SK-N-SH (cell line): ENCODE data around the gene SPINK1. TPM values are rescaled to one million over a fixed set of nuclear protein-coding genes. Genes with fewer than 3 reads are reported as not detected.

Source experiments
- CTCF ChIA-PET: fragments of 300-600, 350-600 bp; formaldehyde crosslinking; extraction: SDS; loops from one replicate; lab custom pipeline; 2021; lab: Yijun Ruan, JAX
- POLR2A ChIA-PET: fragments of 350-600 bp; sonication (Branson Sonifier 250); formaldehyde crosslinking; extraction: SDS; loops from one replicate; lab custom pipeline; 2020; ENCODE audit warnings: antibody characterized with exemption, inconsistent platforms; lab: Yijun Ruan, JAX
- DNase-seq: peaks from one replicate; pipeline ENCODE4 v3.0.0; 2012
- H2AFZ ChIP-seq: fragments of 200-600 bp; sonication (generic); 2 replicates; pipeline ENCODE4 v1.8.1; 2016; ENCODE audit warnings: antibody characterized with exemption, mild to moderate bottlenecking, low read depth
- H3F3A ChIP-seq: fragments of 200-600 bp; sonication (generic); replicated peaks from 2 replicates; pipeline ENCODE3; 2016; ENCODE audit warnings: antibody characterized with exemption, mild to moderate bottlenecking; ENCODE audit not compliant: insufficient read depth
- H3K27ac ChIP-seq, 2 experiments: fragments of 200-500 bp in 1 of 2; fragments of 200-600 bp in 1 of 2; sonication (Bioruptor generic) in 1 of 2; sonication (generic), shearing (Covaris generic) in 1 of 2; 2 replicates each; pipeline versions ENCODE4 v1.5.1 to v1.6.1; 2014 to 2016; ENCODE audit warnings: low read depth in 2 of 2, inconsistent platforms in 1 of 2, low read length in 1 of 2, mild to moderate bottlenecking in 1 of 2, mixed read lengths in 1 of 2
- H3K27me3 ChIP-seq: fragments of 200-600 bp; sonication (generic), shearing (Covaris generic); 2 replicates; pipeline ENCODE4 v1.6.1; 2016; ENCODE audit warnings: mixed run types; ENCODE audit not compliant: insufficient read depth
- H3K36me3 ChIP-seq, 2 experiments: fragments of 200-500 bp in 1 of 2; fragments of 200-600 bp in 1 of 2; sonication (Bioruptor generic) in 1 of 2; sonication (generic) in 1 of 2; replicated peaks in 1 of 2; 2 replicates each; pipeline versions ENCODE3 to v1.5.1; 2014 to 2016; ENCODE audit warnings: low read length in 1 of 2, mild to moderate bottlenecking in 1 of 2; ENCODE audit not compliant: insufficient read depth in 2 of 2, control insufficient read depth in 1 of 2
- H3K4me1 ChIP-seq, 2 experiments: fragments of 200-500 bp in 1 of 2; fragments of 200-600 bp in 1 of 2; sonication (Bioruptor generic) in 1 of 2; sonication (generic), shearing (Covaris generic) in 1 of 2; 2 replicates each; pipeline versions ENCODE4 v1.5.1 to v1.6.1; 2014 to 2016; ENCODE audit warnings: low read depth in 1 of 2, low read length in 1 of 2, mixed run types in 1 of 2; ENCODE audit not compliant: insufficient read depth in 2 of 2, control insufficient read depth in 1 of 2
- H3K4me2 ChIP-seq: fragments of 200-600 bp; sonication (generic), shearing (Covaris generic); 2 replicates; pipeline ENCODE4 v1.6.1; 2017; ENCODE audit warnings: mixed run types
- H3K4me3 ChIP-seq, 2 experiments: fragments of 200-500 bp in 1 of 2; fragments of 200-600 bp in 1 of 2; sonication (Bioruptor generic) in 1 of 2; sonication (generic), shearing (Covaris generic) in 1 of 2; 2 replicates each; pipeline versions ENCODE4 v1.5.1 to v1.8.1; 2014 to 2016; ENCODE audit warnings: low read depth in 2 of 2, inconsistent platforms in 1 of 2, low read length in 1 of 2, mild to moderate bottlenecking in 1 of 2, mixed read lengths in 1 of 2, moderate library complexity in 1 of 2
- H3K79me2 ChIP-seq: fragments of 200-600 bp; sonication (generic); 2 replicates; pipeline ENCODE4 v1.8.1; 2017; ENCODE audit warnings: mild to moderate bottlenecking; ENCODE audit not compliant: insufficient read depth
- H3K9ac ChIP-seq: fragments of 200-600 bp; sonication (generic); 2 replicates; pipeline ENCODE4 v1.6.1; 2017; ENCODE audit warnings: mixed run types
- H3K9me2 ChIP-seq: fragments of 200-600 bp; sonication (generic); 2 replicates; pipeline ENCODE4 v1.6.1; 2017; ENCODE audit warnings: mixed run types
- H3K9me3 ChIP-seq: fragments of 200-600 bp; sonication (generic); 2 replicates; pipeline ENCODE4 v1.6.1; 2017; ENCODE audit warnings: mixed run types, mild to moderate bottlenecking, moderate library complexity
- H4K20me1 ChIP-seq: fragments of 200-600 bp; sonication (generic); 2 replicates; pipeline ENCODE4 v1.6.1; 2017; ENCODE audit warnings: mild to moderate bottlenecking, mixed run types; ENCODE audit not compliant: insufficient read depth
- CHD2 ChIP-seq: fragments of 150-350 bp; IDR thresholded peaks from 2 replicates; pipeline ENCODE4 v1.6.1; 2018; ENCODE audit warnings: low read length; ENCODE audit not compliant: partially characterized antibody
- CTCF ChIP-seq: fragments of 200-600 bp; sonication (generic); IDR thresholded peaks from 2 replicates; pipeline ENCODE4 v1.6.1; 2017; ENCODE audit warnings: antibody characterized with exemption, mild to moderate bottlenecking, moderate library complexity
- ELF1 ChIP-seq: IDR thresholded peaks from 2 replicates; pipeline ENCODE4 v1.4.0; 2012
- EP300 ChIP-seq, 2 experiments: IDR thresholded peaks; 2 replicates each; pipeline versions ENCODE4 v1.4.0 to v1.6.1; 2012; ENCODE audit warnings: borderline replicate concordance in 1 of 2, low read depth in 1 of 2, low read length in 1 of 2
- FOXJ3 ChIP-seq: sonication (generic); formaldehyde crosslinking; IDR thresholded peaks from 2 replicates; pipeline ENCODE4 v1.5.1; 2020; ENCODE audit warnings: mild to moderate bottlenecking, missing genetic modification reagents
- FOXM1 ChIP-seq: IDR thresholded peaks from 2 replicates; pipeline ENCODE4 v1.4.0; 2012; ENCODE audit warnings: low read depth, mild to moderate bottlenecking
- GABPA ChIP-seq: IDR thresholded peaks from 2 replicates; pipeline ENCODE4 v1.4.0; 2012; ENCODE audit warnings: low read depth, mild to moderate bottlenecking
- GATA2 ChIP-seq: sonication (generic); formaldehyde crosslinking; IDR thresholded peaks from 2 replicates; pipeline ENCODE4 v1.5.0; 2020; ENCODE audit warnings: mild to moderate bottlenecking, missing genetic modification reagents
- MEF2A ChIP-seq: IDR thresholded peaks from 2 replicates; pipeline ENCODE4 v1.4.0; 2012; ENCODE audit warnings: low read depth, borderline replicate concordance
- MXI1 ChIP-seq: IDR thresholded peaks from 2 replicates; pipeline ENCODE4 v1.6.1; 2012; ENCODE audit warnings: mild to moderate bottlenecking, low read depth, low read length, improper control_type of control experiment
- NRF1 ChIP-seq: IDR thresholded peaks from 2 replicates; pipeline ENCODE4 v1.6.1; 2012; ENCODE audit warnings: low read depth, mild to moderate bottlenecking, low read length
- RFX5 ChIP-seq: IDR thresholded peaks from 2 replicates; pipeline ENCODE4 v1.6.1; 2012; ENCODE audit warnings: mild to moderate bottlenecking, improper control_type of control experiment, low read length
- RXRA ChIP-seq: IDR thresholded peaks from 2 replicates; pipeline ENCODE4 v1.4.0; 2012; ENCODE audit warnings: low read depth, mild to moderate bottlenecking, borderline replicate concordance
- TAF1 ChIP-seq: IDR thresholded peaks from 2 replicates; pipeline ENCODE4 v1.6.1; 2012; ENCODE audit warnings: low read depth, mild to moderate bottlenecking, low read length, moderate library complexity, borderline replicate concordance
- TEAD4 ChIP-seq: IDR thresholded peaks from 2 replicates; pipeline ENCODE4 v1.4.0; 2012; ENCODE audit warnings: mild to moderate bottlenecking, borderline replicate concordance; ENCODE audit not compliant: insufficient read depth
- WGBS: methylation state at CpG from one replicate; pipeline ENCODE4 v1.1.6; 2017; ENCODE audit warnings: low lambda C conversion rate; 5-methylcytosine and 5-hydroxymethylcytosine counted together
- polyA plus RNA-seq, 3 experiments: library from polyadenylated mRNA; depleted of rRNA; stranded (reverse); fragments of >200 nt; gene quantifications; 2 replicates each; pipeline ENCODE4 v1.2.3, GENCODE V29; 2012
- TF ChIP-seq, protein P1 (sequence below): IDR thresholded peaks from 2 replicates; pipeline ENCODE4 v1.6.1; 2012; ENCODE audit warnings: mild to moderate bottlenecking, low read depth, low read length, moderate library complexity

Gene SPINK1
- polyA plus RNA-seq, 1 of the 3 experiments (the other 2 are of a cell fraction) = not detected

GRCh38 chr5:147835386-147835798 lies 3.9 kb upstream of the SPINK1 start:
- H2AFZ ChIP-seq = no peak overlapping the region
- no peak for DNase-seq
- H3K4me2 ChIP-seq = no peak overlapping the region
- H3K9me3 ChIP-seq = no peaks in the 10 kb centered on the region
- H3K36me3 ChIP-seq = no peaks in the 10 kb centered on the region
- WGBS = 27% methylated on average over 2 of the region's 2 CpGs
- no peaks in the 10 kb centered on the region; a peak in 1 of 4 replicates for H3K4me1 ChIP-seq
- no peaks in the 10 kb centered on the region for H3K79me2 ChIP-seq
- no peaks in the 10 kb centered on the region for H3K9me2 ChIP-seq
- H3K27me3 ChIP-seq = no peaks in the 10 kb centered on the region
- H3K4me3 ChIP-seq = no peak overlapping the region
- ChIA-PET POLR2A (no interaction called here), CTCF (interaction anchor here (0.9 to 4.0 kb wide), 3 partner anchors 13 to 791 kb away, joined by 3 to 17 read pairs (median 5); no protein-coding TSS in a partner anchor)
- no peaks in the 10 kb centered on the region for H4K20me1 ChIP-seq
- TF ChIP-seq MXI1 (no peak), ELF1 (no peak), MEF2A (no peak), RFX5 (no peak), RXRA (no peak)
- no peak overlapping the region for H3K9ac ChIP-seq
- no peaks in the 10 kb centered on the region for H3F3A ChIP-seq
- no peak overlapping the region for H3K27ac ChIP-seq

GRCh38 chr5:147832541-147832940 lies 1.1 kb upstream of the SPINK1 start:
- CTCF ChIA-PET = interaction anchor here (0.6 to 4.1 kb wide), 4 partner anchors 9 to 205 kb away, joined by 3 to 35 read pairs (median 6); no protein-coding TSS in a partner anchor

DNA sequence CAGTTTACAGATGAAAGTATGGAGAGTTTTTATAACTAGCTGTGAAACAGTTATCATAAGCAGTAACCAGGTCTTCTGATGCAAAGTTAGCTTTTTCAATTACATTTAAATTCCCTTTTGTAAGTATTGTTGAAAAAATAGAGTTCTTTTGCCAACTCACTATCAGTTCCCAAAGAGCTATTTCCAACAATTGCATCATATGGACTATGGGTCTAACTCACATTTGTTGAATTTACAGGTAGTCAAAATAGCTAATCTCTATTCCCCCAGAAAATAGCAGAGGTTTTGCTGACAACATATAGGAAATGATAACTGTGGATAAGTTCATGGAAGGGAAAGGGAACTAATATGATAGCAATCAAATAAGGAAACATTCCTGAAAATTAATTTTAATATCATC lies 1.4 kb downstream of the SPINK1 start:
- Histone ChIP-seq H3K79me2 (no peaks in the 10 kb centered on the region), H3K36me3 (no peaks in the 10 kb centered on the region), H3K9me3 (no peaks in the 10 kb centered on the region), H3K4me3 (no peak overlapping the region), H3K4me1 (no peaks in the 10 kb centered on the region; a peak in 1 of 4 replicates), H3K27ac (no peak overlapping the region), H4K20me1 (no peaks in the 10 kb centered on the region), H3K9ac (no peak overlapping the region), H3K27me3 (no peaks in the 10 kb centered on the region), H2AFZ (no peak overlapping the region), H3F3A (no peaks in the 10 kb centered on the region), H3K4me2 (no peak overlapping the region), H3K9me2 (no peaks in the 10 kb centered on the region)
- ChIA-PET POLR2A (no interaction called here), CTCF (interaction anchor here (0.6 to 3.3 kb wide), 3 partner anchors 105 to 209 kb away, joined by 3 to 25 read pairs (median 3); no protein-coding TSS in a partner anchor)
- DNase-seq = no peak
- TF ChIP-seq, protein P1, sequence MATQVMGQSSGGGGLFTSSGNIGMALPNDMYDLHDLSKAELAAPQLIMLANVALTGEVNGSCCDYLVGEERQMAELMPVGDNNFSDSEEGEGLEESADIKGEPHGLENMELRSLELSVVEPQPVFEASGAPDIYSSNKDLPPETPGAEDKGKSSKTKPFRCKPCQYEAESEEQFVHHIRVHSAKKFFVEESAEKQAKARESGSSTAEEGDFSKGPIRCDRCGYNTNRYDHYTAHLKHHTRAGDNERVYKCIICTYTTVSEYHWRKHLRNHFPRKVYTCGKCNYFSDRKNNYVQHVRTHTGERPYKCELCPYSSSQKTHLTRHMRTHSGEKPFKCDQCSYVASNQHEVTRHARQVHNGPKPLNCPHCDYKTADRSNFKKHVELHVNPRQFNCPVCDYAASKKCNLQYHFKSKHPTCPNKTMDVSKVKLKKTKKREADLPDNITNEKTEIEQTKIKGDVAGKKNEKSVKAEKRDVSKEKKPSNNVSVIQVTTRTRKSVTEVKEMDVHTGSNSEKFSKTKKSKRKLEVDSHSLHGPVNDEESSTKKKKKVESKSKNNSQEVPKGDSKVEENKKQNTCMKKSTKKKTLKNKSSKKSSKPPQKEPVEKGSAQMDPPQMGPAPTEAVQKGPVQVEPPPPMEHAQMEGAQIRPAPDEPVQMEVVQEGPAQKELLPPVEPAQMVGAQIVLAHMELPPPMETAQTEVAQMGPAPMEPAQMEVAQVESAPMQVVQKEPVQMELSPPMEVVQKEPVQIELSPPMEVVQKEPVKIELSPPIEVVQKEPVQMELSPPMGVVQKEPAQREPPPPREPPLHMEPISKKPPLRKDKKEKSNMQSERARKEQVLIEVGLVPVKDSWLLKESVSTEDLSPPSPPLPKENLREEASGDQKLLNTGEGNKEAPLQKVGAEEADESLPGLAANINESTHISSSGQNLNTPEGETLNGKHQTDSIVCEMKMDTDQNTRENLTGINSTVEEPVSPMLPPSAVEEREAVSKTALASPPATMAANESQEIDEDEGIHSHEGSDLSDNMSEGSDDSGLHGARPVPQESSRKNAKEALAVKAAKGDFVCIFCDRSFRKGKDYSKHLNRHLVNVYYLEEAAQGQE = no peak
- no peak for TF ChIP-seq EP300 (IDR thresholded peaks at IDR 0.05; ENCODE audit: borderline replicate concordance in 1 of 2, low read depth in 1 of 2, low read length in 1 of 2)
- no peak for TF ChIP-seq CTCF
- no peak for TF ChIP-seq MEF2A
- TF ChIP-seq GATA2 = no peak
- TF ChIP-seq CHD2 = no peak
- TF ChIP-seq RFX5 = no peak
- no peak for TF ChIP-seq FOXJ3 (CRISPR knock-in tag)
- TF ChIP-seq NRF1 = no peak
- TF ChIP-seq GABPA = no peak
- TF ChIP-seq TAF1 = no peak
- TF ChIP-seq FOXM1 = no peak

More at GRCh38 chr5:147832541-147832940, 1.1 kb upstream of the SPINK1 start:
- Histone ChIP-seq H3K27me3 (no peaks in the 10 kb centered on the region), H3K9me3 (no peaks in the 10 kb centered on the region)
- TF ChIP-seq CHD2 (no peak), TEAD4 (no peak)
- TF ChIP-seq, all 33 proteins: peak for 0
- H3K79me2 ChIP-seq = no peaks in the 10 kb centered on the region
- no peaks in the 10 kb centered on the region; a peak in 1 of 4 replicates for H3K4me1 ChIP-seq
- WGBS = 26% methylated on average over 1 of the region's 1 CpG
- no peak overlapping the region for H3K4me3 ChIP-seq
- H2AFZ ChIP-seq = no peak overlapping the region
- H3K9me2 ChIP-seq = no peaks in the 10 kb centered on the region
- POLR2A ChIA-PET = no interaction called here
- H3K36me3 ChIP-seq = no peaks in the 10 kb centered on the region
- no peaks in the 10 kb centered on the region for H4K20me1 ChIP-seq
- no peak for DNase-seq
- H3K4me2 ChIP-seq = no peak overlapping the region
- no peaks in the 10 kb centered on the region for H3F3A ChIP-seq
- no peak overlapping the region for H3K9ac ChIP-seq
- no peak overlapping the region for H3K27ac ChIP-seq
